K562 (cell line): ENCODE results near the gene DRGX. TPM values are rescaled to one million over a fixed set of nuclear protein-coding genes. Genes with fewer than 3 reads are reported as not detected.

Source experiments
- BCOR ChIP-seq: fragments of 450-650 bp; IDR thresholded peaks from 2 replicates; pipeline ENCODE4 v1.6.1; 2016
- BHLHE40 ChIP-seq: IDR thresholded peaks from 2 replicates; pipeline ENCODE4 v1.6.1; 2011; ENCODE audit warnings: low read length, improper control_type of control experiment
- CBFA2T2 ChIP-seq: fragments of 450-650 bp; conservative IDR thresholded peaks from 2 replicates; pipeline ENCODE4 v1.6.1; 2017; ENCODE audit warnings: mild to moderate bottlenecking
- GABPB2 ChIP-seq: fragments of 250-450 bp; sonication (Bioruptor Pico); conservative IDR thresholded peaks from 2 replicates; pipeline ENCODE4 v1.5.1; 2021; ENCODE audit warnings: mild to moderate bottlenecking
- GMEB1 ChIP-seq: fragments of 250-450 bp; sonication (Bioruptor Pico); IDR thresholded peaks from 2 replicates; pipeline ENCODE4 v1.4.0; 2020; ENCODE audit warnings: mild to moderate bottlenecking
- MAFF ChIP-seq: IDR thresholded peaks from 2 replicates; pipeline ENCODE4 v1.6.1; 2012; ENCODE audit warnings: low read length, improper control_type of control experiment
- MYBL2 ChIP-seq, 2 experiments: fragments of 450-650 bp in 1 of 2; sonication (generic) in 1 of 2; formaldehyde crosslinking in 1 of 2; IDR thresholded peaks; 2 replicates each; pipeline versions ENCODE4 v1.6.1 to v1.8.1; 2017 to 2022; ENCODE audit warnings: borderline replicate concordance in 1 of 2, inconsistent platforms in 1 of 2, low read depth in 1 of 2, mild to moderate bottlenecking in 1 of 2, missing genetic modification reagents in 1 of 2, moderate library complexity in 1 of 2
- NCOA1 ChIP-seq: fragments of 450-650 bp; IDR thresholded peaks from 2 replicates; pipeline ENCODE4 v1.6.1; 2016; ENCODE audit warnings: low read depth
- NONO ChIP-seq, 2 experiments: fragments of 200-400 bp in 1 of 2; fragments of 450-650 bp in 1 of 2; formaldehyde crosslinking in 1 of 2; IDR thresholded peaks; 2 replicates each; pipeline ENCODE4 v1.6.1; 2017; ENCODE audit warnings: low read depth in 2 of 2, mild to moderate bottlenecking in 2 of 2, moderate library complexity in 2 of 2, low read length in 1 of 2
- NR2C1 ChIP-seq, 2 experiments: fragments of 450-650 bp; IDR thresholded peaks; 2 replicates each; pipeline ENCODE4 v1.6.1; 2017; ENCODE audit warnings: mild to moderate bottlenecking in 2 of 2, antibody characterized with exemption in 1 of 2, inconsistent platforms in 1 of 2, missing compliant biosample characterization in 1 of 2, missing genetic modification characterization in 1 of 2
- TBL1XR1 ChIP-seq, 2 experiments: IDR thresholded peaks; 2 replicates each; pipeline ENCODE4 v1.6.1; 2012; ENCODE audit warnings: improper control_type of control experiment in 2 of 2, low read length in 2 of 2, mild to moderate bottlenecking in 1 of 2
- polyA plus RNA-seq, 8 experiments: library from polyadenylated mRNA; depleted of rRNA in 4 of 8; stranded (reverse) in 5 of 8; unstranded in 3 of 8; fragments of >200 nt; fragmentation: Nextera tagmentation in 2 of 8; fragmentation: Illumina TruSeq in 1 of 8; extraction: Ambion mirVana in 2 of 8; extraction: Trizol in 1 of 8; gene quantifications; 2 replicates each; pipeline versions ENCODE4 v1.2.1 to v1.2.3, GENCODE V29; 2011 to 2014; ENCODE audit warnings: inconsistent platforms in 1 of 8, missing spikeins in 1 of 8
- total RNA-seq, 7 experiments: library from RNA; depleted of rRNA in 6 of 7; stranded (reverse); fragments of >200 nt in 6 of 7; fragmentation: Illumina TruSeq in 2 of 7; extraction: Trizol in 2 of 7; gene quantifications; 2 replicates each; pipeline versions ENCODE4 v1.2.1 to v1.2.3, GENCODE V29; 2011 to 2021; ENCODE audit warnings: low replicate concordance in 1 of 7
- TF ChIP-seq, protein P1 (sequence below), 2 experiments: IDR thresholded peaks; 2 replicates each; pipeline ENCODE4 v1.6.1; 2012; ENCODE audit warnings: improper control_type of control experiment in 2 of 2, low read depth in 2 of 2, low read length in 2 of 2, borderline replicate concordance in 1 of 2

Gene DRGX
- total and polyA plus RNA-seq, 9 of the 15 experiments (the other 6 are each of a cell fraction or from before 2014, with no cell fraction given) = not detected

- TF ChIP-seq GMEB1 = no peak
- no peak for TF ChIP-seq NCOA1
- no peak for TF ChIP-seq NONO (IDR thresholded peaks at IDR 0.05; ENCODE audit: low read depth in 2 of 2, low read length in 1 of 2)
- TF ChIP-seq BHLHE40 = no peak
- no peak for TF ChIP-seq MYBL2 (IDR thresholded peaks at IDR 0.05; ENCODE audit: low read depth)
- TF ChIP-seq MYBL2 (CRISPR knock-in tag; IDR thresholded peaks at IDR 0.05; ENCODE audit: borderline replicate concordance) = no peak
- TF ChIP-seq TBL1XR1 (IDR thresholded peaks at IDR 0.05; ENCODE audit: low read length in 2 of 2) = no peak
- TF ChIP-seq BCOR = no peak
- no peak for TF ChIP-seq MAFF
- no peak for TF ChIP-seq CBFA2T2
- no peak for TF ChIP-seq GABPB2 (CRISPR knock-in tag)
- TF ChIP-seq NR2C1 (IDR thresholded peaks at IDR 0.05) = no peak
- no peak for TF ChIP-seq NR2C1 (tag; IDR thresholded peaks at IDR 0.05)
- TF ChIP-seq, protein P1, sequence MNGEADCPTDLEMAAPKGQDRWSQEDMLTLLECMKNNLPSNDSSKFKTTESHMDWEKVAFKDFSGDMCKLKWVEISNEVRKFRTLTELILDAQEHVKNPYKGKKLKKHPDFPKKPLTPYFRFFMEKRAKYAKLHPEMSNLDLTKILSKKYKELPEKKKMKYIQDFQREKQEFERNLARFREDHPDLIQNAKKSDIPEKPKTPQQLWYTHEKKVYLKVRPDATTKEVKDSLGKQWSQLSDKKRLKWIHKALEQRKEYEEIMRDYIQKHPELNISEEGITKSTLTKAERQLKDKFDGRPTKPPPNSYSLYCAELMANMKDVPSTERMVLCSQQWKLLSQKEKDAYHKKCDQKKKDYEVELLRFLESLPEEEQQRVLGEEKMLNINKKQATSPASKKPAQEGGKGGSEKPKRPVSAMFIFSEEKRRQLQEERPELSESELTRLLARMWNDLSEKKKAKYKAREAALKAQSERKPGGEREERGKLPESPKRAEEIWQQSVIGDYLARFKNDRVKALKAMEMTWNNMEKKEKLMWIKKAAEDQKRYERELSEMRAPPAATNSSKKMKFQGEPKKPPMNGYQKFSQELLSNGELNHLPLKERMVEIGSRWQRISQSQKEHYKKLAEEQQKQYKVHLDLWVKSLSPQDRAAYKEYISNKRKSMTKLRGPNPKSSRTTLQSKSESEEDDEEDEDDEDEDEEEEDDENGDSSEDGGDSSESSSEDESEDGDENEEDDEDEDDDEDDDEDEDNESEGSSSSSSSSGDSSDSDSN (IDR thresholded peaks at IDR 0.05; ENCODE audit: borderline replicate concordance in 1 of 2, low read depth in 2 of 2, low read length in 2 of 2) = no peak
These were observed 47.0 kb upstream of the DRGX start (continued) for GRCh38 chr10:49442863-49443262.
